Measurements from ENCODE around the gene CDKAL1.

The CDKAL1 gene

DNA sequence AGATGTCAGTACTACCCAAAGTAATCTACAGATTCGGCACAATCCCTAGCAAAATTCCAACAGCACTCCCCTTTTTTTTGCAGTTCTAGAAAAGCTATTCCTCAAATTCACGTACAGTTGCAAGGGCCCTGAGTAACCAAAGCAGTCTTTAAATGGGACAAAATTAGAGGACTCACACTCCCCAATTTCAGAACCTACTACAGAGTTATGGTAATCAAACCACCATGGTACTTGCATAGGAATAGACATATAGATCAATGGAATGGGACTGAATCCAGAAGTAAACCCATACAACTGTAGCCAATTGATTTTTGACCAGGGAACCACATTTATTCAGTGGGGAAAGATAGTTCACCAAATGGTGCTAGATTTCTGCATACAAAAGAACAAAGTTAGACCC is 350.8 kb downstream of the CDKAL1 start:
- no peak for DNase-seq
- Histone ChIP-seq H3K4me1 (ENCODE audit: control insufficient read depth, insufficient read depth, low read depth, low read length) (peaks cover 2% of the 10 kb centered on the region), H3K18ac (ENCODE audit: low read depth in 1 of 2, low read length in 2 of 2) (no peak overlapping the region), H3K79me1 (replicated peaks; ENCODE audit: low read length, poor library complexity, severe bottlenecking) (no peaks in the 10 kb centered on the region), H2BK5ac (ENCODE audit: low read depth, low read length, poor library complexity, severe bottlenecking) (no peak overlapping the region), H3K4ac (ENCODE audit: low read depth in 1 of 2, low read length in 2 of 2) (no peak overlapping the region), H3K27ac (ENCODE audit: low read length, poor library complexity, severe bottlenecking) (no peak overlapping the region), H2AK5ac (ENCODE audit: low read length, severe bottlenecking) (no peak overlapping the region), H3K9me3 (ENCODE audit: control insufficient read depth, low read length) (peaks cover 17% of the 10 kb centered on the region), H3K9ac (ENCODE audit: low read length) (no peak overlapping the region), H4K91ac (ENCODE audit: low read length) (no peak overlapping the region), H3K4me2 (ENCODE audit: low read length, poor library complexity, severe bottlenecking) (no peak overlapping the region), H2BK12ac (ENCODE audit: low read length in 2 of 2) (no peak overlapping the region), H3K36me3 (ENCODE audit: control insufficient read depth in 1 of 2, insufficient read depth in 2 of 2, low read depth in 1 of 2, low read length in 2 of 2) (no peaks in the 10 kb centered on the region), H3K23ac (ENCODE audit: low read length in 2 of 2) (no peak overlapping the region), H2AFZ (ENCODE audit: low read depth, low read length) (no peak overlapping the region), H3K4me3 (ENCODE audit: insufficient read depth in 1 of 2, low read depth in 1 of 2, low read length in 2 of 2) (no peak overlapping the region), H2BK120ac (ENCODE audit: low read depth, low read length) (no peak overlapping the region), H3K14ac (ENCODE audit: low read length in 2 of 2) (no peak overlapping the region), H3K27me3 (ENCODE audit: control insufficient read depth in 1 of 2, insufficient read depth in 1 of 2, low read length in 2 of 2) (no peaks in the 10 kb centered on the region), H4K8ac (ENCODE audit: low read length) (no peak overlapping the region), H2BK15ac (ENCODE audit: low read depth, poor library complexity, severe bottlenecking) (no peak overlapping the region)
- 100% methylated on average over 2 of the region's 2 CpGs for WGBS

DNA sequence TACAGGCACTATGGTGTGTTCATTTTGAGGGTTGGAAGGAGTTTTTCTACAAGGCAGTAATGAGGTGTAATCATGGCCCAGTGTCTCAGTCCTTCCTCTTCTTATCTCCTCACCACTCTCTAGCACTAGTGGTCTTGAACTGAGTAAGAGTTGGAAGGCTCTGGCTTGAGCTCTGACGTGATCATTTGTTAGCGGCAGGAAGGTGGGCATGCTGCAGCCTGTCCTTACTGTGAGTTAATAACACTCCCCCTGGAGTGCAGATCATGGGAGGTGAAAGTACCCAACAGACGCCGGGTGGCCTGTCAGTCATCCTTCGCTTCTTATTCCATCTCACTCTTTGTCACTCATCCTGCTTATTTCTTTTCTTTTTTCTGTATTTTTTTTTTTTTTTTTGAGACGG is 356.9 kb downstream of the CDKAL1 start:
- WGBS, result 95% methylated on average over 6 of the region's 6 CpGs
- H4K8ac ChIP-seq (ENCODE audit: low read length), result no peak overlapping the region
- no peak overlapping the region for H2BK12ac ChIP-seq (ENCODE audit: low read length in 2 of 2)
- no peak overlapping the region for H2BK5ac ChIP-seq (ENCODE audit: low read depth, low read length, poor library complexity, severe bottlenecking)
- no peak overlapping the region for H3K23ac ChIP-seq (ENCODE audit: low read length in 2 of 2)
- H3K27me3 ChIP-seq (ENCODE audit: control insufficient read depth in 1 of 2, insufficient read depth in 1 of 2, low read length in 2 of 2), result no peaks in the 10 kb centered on the region
- H3K4me3 ChIP-seq (ENCODE audit: insufficient read depth in 1 of 2, low read depth in 1 of 2, low read length in 2 of 2), result no peak overlapping the region
- H2BK15ac ChIP-seq (ENCODE audit: low read depth, poor library complexity, severe bottlenecking), result no peak overlapping the region
- no peak overlapping the region for H3K4me2 ChIP-seq (ENCODE audit: low read length, poor library complexity, severe bottlenecking)
- H3K27ac ChIP-seq (ENCODE audit: low read length, poor library complexity, severe bottlenecking), result no peak overlapping the region
- H3K9me3 ChIP-seq (ENCODE audit: control insufficient read depth, low read length), result no peaks in the 10 kb centered on the region
- H3K9ac ChIP-seq (ENCODE audit: low read length), result no peak overlapping the region
- H2AFZ ChIP-seq (ENCODE audit: low read depth, low read length), result no peak overlapping the region
- peaks cover 3% of the 10 kb centered on the region for H3K79me1 ChIP-seq (replicated peaks; ENCODE audit: low read length, poor library complexity, severe bottlenecking)
- no peak overlapping the region for H2AK5ac ChIP-seq (ENCODE audit: low read length, severe bottlenecking)
- no peak overlapping the region for H3K18ac ChIP-seq (ENCODE audit: low read depth in 1 of 2, low read length in 2 of 2)
- H3K36me3 ChIP-seq (ENCODE audit: control insufficient read depth in 1 of 2, insufficient read depth in 2 of 2, low read depth in 1 of 2, low read length in 2 of 2), result no peaks in the 10 kb centered on the region
- H3K14ac ChIP-seq (ENCODE audit: low read length in 2 of 2), result no peak overlapping the region
- no peak overlapping the region for H4K91ac ChIP-seq (ENCODE audit: low read length)
- H2BK120ac ChIP-seq (ENCODE audit: low read depth, low read length), result no peak overlapping the region
- H3K4me1 ChIP-seq (ENCODE audit: control insufficient read depth, insufficient read depth, low read depth, low read length), result no peaks in the 10 kb centered on the region
- H3K4ac ChIP-seq (ENCODE audit: low read depth in 1 of 2, low read length in 2 of 2), result no peak overlapping the region
- DNase-seq, result no peak

- WGBS, result 100% methylated on average over 1 of the region's 2 CpGs
- Histone ChIP-seq H3K4me2 (ENCODE audit: low read length, poor library complexity, severe bottlenecking) (no peak overlapping the region), H3K23ac (ENCODE audit: low read length in 2 of 2) (no peak overlapping the region), H2BK12ac (ENCODE audit: low read length in 2 of 2) (no peak overlapping the region), H2BK15ac (ENCODE audit: low read depth, poor library complexity, severe bottlenecking) (no peak overlapping the region), H3K4ac (ENCODE audit: low read depth in 1 of 2, low read length in 2 of 2) (no peak overlapping the region), H2BK120ac (ENCODE audit: low read depth, low read length) (no peak overlapping the region), H3K27ac (ENCODE audit: low read length, poor library complexity, severe bottlenecking) (no peak overlapping the region), H3K79me1 (replicated peaks; ENCODE audit: low read length, poor library complexity, severe bottlenecking) (peaks cover 3% of the 10 kb centered on the region), H3K4me3 (ENCODE audit: insufficient read depth in 1 of 2, low read depth in 1 of 2, low read length in 2 of 2) (no peak overlapping the region), H3K9me3 (ENCODE audit: control insufficient read depth, low read length) (no peaks in the 10 kb centered on the region), H2AK5ac (ENCODE audit: low read length, severe bottlenecking) (no peak overlapping the region), H3K14ac (ENCODE audit: low read length in 2 of 2) (no peak overlapping the region), H3K18ac (ENCODE audit: low read depth in 1 of 2, low read length in 2 of 2) (no peak overlapping the region), H4K91ac (ENCODE audit: low read length) (no peak overlapping the region), H2AFZ (ENCODE audit: low read depth, low read length) (no peak overlapping the region), H4K8ac (ENCODE audit: low read length) (no peak overlapping the region), H2BK5ac (ENCODE audit: low read depth, low read length, poor library complexity, severe bottlenecking) (no peak overlapping the region), H3K4me1 (ENCODE audit: control insufficient read depth, insufficient read depth, low read depth, low read length) (no peaks in the 10 kb centered on the region), H3K27me3 (ENCODE audit: control insufficient read depth in 1 of 2, insufficient read depth in 1 of 2, low read length in 2 of 2) (no peaks in the 10 kb centered on the region), H3K36me3 (ENCODE audit: control insufficient read depth in 1 of 2, insufficient read depth in 2 of 2, low read depth in 1 of 2, low read length in 2 of 2) (no peaks in the 10 kb centered on the region), H3K9ac (ENCODE audit: low read length) (no peak overlapping the region)
- no peak for DNase-seq
Observed at GRCh38 chr6:20892365-20892764, 358.1 kb downstream of the CDKAL1 start.

DNA sequence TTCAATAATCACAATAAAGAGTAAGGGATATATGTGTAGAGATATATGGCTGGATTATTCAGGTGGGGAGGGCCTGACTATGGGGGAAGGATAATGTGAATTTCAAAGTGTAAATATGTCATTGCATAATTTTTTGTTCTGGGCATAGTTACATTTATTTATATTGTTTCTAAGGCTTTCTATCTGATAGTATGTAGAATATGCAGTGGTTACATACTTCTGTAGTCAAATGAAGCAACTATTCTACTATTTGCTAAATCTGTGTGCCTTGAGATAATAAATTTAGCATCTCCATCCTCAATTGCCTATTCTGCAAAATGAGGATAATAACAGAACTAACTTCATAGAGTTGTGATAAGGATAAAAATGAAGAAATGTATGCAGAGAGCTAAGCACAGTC is 359.2 kb downstream of the CDKAL1 start:
- H3K9me3 ChIP-seq (ENCODE audit: control insufficient read depth, low read length), result no peaks in the 10 kb centered on the region
- H4K91ac ChIP-seq (ENCODE audit: low read length), result no peak overlapping the region
- no peak overlapping the region for H3K27ac ChIP-seq (ENCODE audit: low read length, poor library complexity, severe bottlenecking)
- no peak overlapping the region for H2BK120ac ChIP-seq (ENCODE audit: low read depth, low read length)
- H3K23ac ChIP-seq (ENCODE audit: low read length in 2 of 2), result no peak overlapping the region
- H2AK5ac ChIP-seq (ENCODE audit: low read length, severe bottlenecking), result no peak overlapping the region
- no peak overlapping the region for H3K4me3 ChIP-seq (ENCODE audit: insufficient read depth in 1 of 2, low read depth in 1 of 2, low read length in 2 of 2)
- no peak overlapping the region for H2BK12ac ChIP-seq (ENCODE audit: low read length in 2 of 2)
- H3K9ac ChIP-seq (ENCODE audit: low read length), result no peak overlapping the region
- no peaks in the 10 kb centered on the region for H3K27me3 ChIP-seq (ENCODE audit: control insufficient read depth in 1 of 2, insufficient read depth in 1 of 2, low read length in 2 of 2)
- H4K8ac ChIP-seq (ENCODE audit: low read length), result no peak overlapping the region
- no peak overlapping the region for H2BK5ac ChIP-seq (ENCODE audit: low read depth, low read length, poor library complexity, severe bottlenecking)
- no peaks in the 10 kb centered on the region for H3K36me3 ChIP-seq (ENCODE audit: control insufficient read depth in 1 of 2, insufficient read depth in 2 of 2, low read depth in 1 of 2, low read length in 2 of 2)
- no peak overlapping the region for H3K14ac ChIP-seq (ENCODE audit: low read length in 2 of 2)
- DNase-seq, result no peak
- H3K4ac ChIP-seq (ENCODE audit: low read depth in 1 of 2, low read length in 2 of 2), result no peak overlapping the region
- peaks cover 3% of the 10 kb centered on the region for H3K79me1 ChIP-seq (replicated peaks; ENCODE audit: low read length, poor library complexity, severe bottlenecking)
- no peak overlapping the region for H3K4me2 ChIP-seq (ENCODE audit: low read length, poor library complexity, severe bottlenecking)
- no peak overlapping the region for H2AFZ ChIP-seq (ENCODE audit: low read depth, low read length)
- no peak overlapping the region for H3K18ac ChIP-seq (ENCODE audit: low read depth in 1 of 2, low read length in 2 of 2)
- H2BK15ac ChIP-seq (ENCODE audit: low read depth, poor library complexity, severe bottlenecking), result no peak overlapping the region
- H3K4me1 ChIP-seq (ENCODE audit: control insufficient read depth, insufficient read depth, low read depth, low read length), result no peaks in the 10 kb centered on the region

Data from mesenchymal stem cell (in vitro differentiated cells and primary cell).